Immature natural killer cell (primary cell): ENCODE results near the gene USP6NL. TPM values are rescaled to one million over a fixed set of nuclear protein-coding genes. Genes with fewer than 3 reads are reported as not detected.

Experiments
- DNase-seq, 3 donors: peaks; one replicate each; pipeline ENCODE4 v3.0.0; 2022; ENCODE audit warnings: mixed read lengths in 1 of 3
- H3K27ac Mint-ChIP-seq, 6 donors: one replicate each; pipeline ENCODE4 v1.8.0; 2020; ENCODE audit warnings: mixed read lengths in 6 of 6, mild to moderate bottlenecking in 5 of 6, inconsistent platforms in 4 of 6, moderate library complexity in 3 of 6
- H3K27me3 Mint-ChIP-seq, 3 donors: one replicate each; pipeline ENCODE4 v1.8.0; 2020 to 2021; ENCODE audit warnings: low read depth in 3 of 3, mild to moderate bottlenecking in 3 of 3, mixed read lengths in 3 of 3, moderate library complexity in 3 of 3, inconsistent platforms in 1 of 3
- H3K36me3 Mint-ChIP-seq, 3 donors: one replicate each; pipeline ENCODE4 v1.8.0; 2020; ENCODE audit warnings: mixed read lengths in 3 of 3, inconsistent platforms in 2 of 3, mild to moderate bottlenecking in 2 of 3
- H3K4me1 Mint-ChIP-seq, 2 donors: one replicate each; pipeline ENCODE4 v1.8.0; 2020; ENCODE audit warnings: inconsistent platforms in 2 of 2, mild to moderate bottlenecking in 2 of 2, mixed read lengths in 2 of 2, moderate library complexity in 1 of 2
- H3K4me3 Mint-ChIP-seq, 5 donors: one replicate each; pipeline ENCODE4 v1.8.0; 2020; ENCODE audit warnings: mild to moderate bottlenecking in 5 of 5, mixed read lengths in 5 of 5, inconsistent platforms in 3 of 5, moderate library complexity in 3 of 5
- H3K9me3 Mint-ChIP-seq, 6 donors: one replicate each; pipeline ENCODE4 v1.8.0; 2020; ENCODE audit warnings: mild to moderate bottlenecking in 6 of 6, mixed read lengths in 6 of 6, inconsistent platforms in 4 of 6, moderate library complexity in 3 of 6
- polyA plus RNA-seq, 3 donors: library from polyadenylated mRNA; unstranded; fragments of 300-500 nt; fragmentation: Illumina TruSeq; gene quantifications; one replicate each; pipeline ENCODE4 v1.2.3, GENCODE V29; 2021

The USP6NL gene
- polyA plus RNA-seq, 3 donors from 2014 or later: 0.08 to 2.3 (median 1.1) TPM

DNA sequence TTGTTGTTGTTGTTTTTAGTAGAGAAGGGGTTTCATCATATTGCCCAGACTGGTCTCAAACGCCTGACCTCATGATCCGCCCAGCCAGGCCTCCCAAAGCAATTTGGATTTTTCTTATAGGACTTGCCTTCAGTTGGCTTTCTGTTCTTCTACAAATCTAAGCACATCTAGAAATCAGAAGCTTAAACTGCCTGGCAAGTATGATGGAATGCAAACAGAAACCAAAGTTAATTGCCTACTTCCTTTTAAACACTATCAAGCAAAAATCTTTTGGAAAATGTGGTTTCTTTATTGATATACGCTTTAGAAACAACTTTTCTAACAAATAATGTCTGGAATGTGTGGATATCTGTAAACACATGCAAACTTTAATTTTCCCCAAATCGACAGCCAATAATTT lies 64.9 kb downstream of the USP6NL start:
- H3K4me1 Mint-ChIP-seq: no peaks in the 10 kb centered on the region
- H3K27me3 Mint-ChIP-seq: peaks cover 0 to 13% (median 2%) of the 10 kb centered on the region in 3 donors
- no peaks in the 10 kb centered on the region for H3K36me3 Mint-ChIP-seq
- DNase-seq: no peak
- no peaks in the 10 kb centered on the region for H3K9me3 Mint-ChIP-seq
- H3K27ac Mint-ChIP-seq: no peak overlapping the region
- no peak overlapping the region for H3K4me3 Mint-ChIP-seq

DNA sequence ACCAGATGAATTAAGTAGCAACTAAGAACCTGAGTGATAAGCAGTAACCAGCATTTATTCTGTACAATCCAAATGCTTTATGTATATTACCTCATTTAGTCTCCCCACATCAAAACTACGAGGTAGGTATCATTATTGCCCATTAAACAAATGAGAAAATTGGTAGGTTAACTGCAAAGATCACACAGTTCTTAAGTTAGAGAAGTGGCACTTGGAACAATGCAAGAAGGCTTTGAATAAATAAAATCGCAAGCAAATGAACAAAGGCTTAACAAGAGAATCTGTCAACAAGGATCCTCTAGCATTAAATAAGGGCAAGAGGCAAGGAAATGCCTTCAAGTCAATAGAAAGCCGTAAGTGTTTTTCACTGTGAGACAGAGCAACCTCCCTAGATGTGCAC lies 70.2 kb downstream of the USP6NL start:
- Mint-ChIP-seq H3K4me1 (no peaks in the 10 kb centered on the region), H3K27me3 (peaks cover 0 to 22% (median 7%) of the 10 kb centered on the region in 3 donors), H3K27ac (no peak overlapping the region), H3K36me3 (no peaks in the 10 kb centered on the region), H3K4me3 (no peak overlapping the region), H3K9me3 (no peaks in the 10 kb centered on the region)
- DNase-seq: no peak

DNA sequence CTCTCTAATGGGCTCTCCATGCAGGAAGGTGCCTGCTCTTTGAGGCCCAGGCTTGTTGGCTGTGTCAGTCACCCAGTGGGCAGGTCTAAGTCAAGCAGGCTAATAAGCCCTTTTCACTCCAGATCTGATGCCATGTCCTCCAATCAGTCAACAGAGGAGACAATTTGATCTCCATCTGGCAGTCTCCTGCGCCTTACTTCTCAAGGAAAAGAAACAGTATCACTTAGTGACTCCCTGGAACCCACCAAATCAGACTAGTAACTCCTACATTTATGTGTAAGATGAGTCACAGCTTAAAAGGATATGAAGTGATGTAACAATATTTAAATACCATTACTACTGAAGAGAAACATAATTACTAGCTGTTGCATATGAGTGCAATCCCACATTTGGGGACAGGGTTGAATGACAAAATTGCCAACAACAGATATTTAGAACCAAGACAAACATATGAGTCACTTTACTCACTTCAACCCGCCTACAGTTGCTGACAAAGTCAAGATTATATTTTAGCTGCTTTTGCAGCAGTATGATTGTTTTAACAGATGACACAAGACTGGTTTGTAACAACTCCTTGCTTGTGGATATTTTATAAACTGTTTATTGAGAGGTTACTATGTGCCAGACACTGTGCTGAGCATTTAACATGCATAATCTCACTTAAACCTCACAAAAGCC lies 72.1 kb downstream of the USP6NL start:
- Mint-ChIP-seq H3K4me1 (no peaks in the 10 kb centered on the region), H3K36me3 (no peaks in the 10 kb centered on the region), H3K9me3 (no peaks in the 10 kb centered on the region), H3K4me3 (no peak overlapping the region), H3K27ac (no peak overlapping the region), H3K27me3 (peaks cover 2 to 20% (median 7%) of the 10 kb centered on the region in 3 donors)
- DNase-seq: no peak

DNA sequence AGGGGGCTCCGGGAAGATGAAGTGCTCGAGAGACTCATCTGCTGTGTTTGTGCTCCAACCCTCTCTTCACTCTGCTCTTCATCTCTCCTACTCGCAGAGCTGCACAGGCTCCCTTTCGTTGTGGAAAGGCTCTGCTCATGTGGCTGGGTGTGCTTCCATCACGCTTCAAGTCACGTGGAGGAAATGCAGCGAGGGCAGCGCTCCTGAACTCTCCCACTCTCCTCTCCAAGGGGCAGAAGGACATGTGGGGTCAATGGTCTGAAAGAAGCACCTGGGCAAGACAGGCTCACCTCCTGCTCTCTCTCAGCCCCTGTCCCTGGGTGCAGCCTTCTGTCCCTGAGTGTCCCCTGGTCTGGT lies 72.6 kb downstream of the USP6NL start:
- no peak overlapping the region for H3K27ac Mint-ChIP-seq
- H3K4me3 Mint-ChIP-seq: no peak overlapping the region
- no peaks in the 10 kb centered on the region for H3K36me3 Mint-ChIP-seq
- DNase-seq: no peak
- peaks cover 2 to 21% (median 7%) of the 10 kb centered on the region in 3 donors for H3K27me3 Mint-ChIP-seq
- no peaks in the 10 kb centered on the region for H3K9me3 Mint-ChIP-seq
- H3K4me1 Mint-ChIP-seq: no peaks in the 10 kb centered on the region

DNA sequence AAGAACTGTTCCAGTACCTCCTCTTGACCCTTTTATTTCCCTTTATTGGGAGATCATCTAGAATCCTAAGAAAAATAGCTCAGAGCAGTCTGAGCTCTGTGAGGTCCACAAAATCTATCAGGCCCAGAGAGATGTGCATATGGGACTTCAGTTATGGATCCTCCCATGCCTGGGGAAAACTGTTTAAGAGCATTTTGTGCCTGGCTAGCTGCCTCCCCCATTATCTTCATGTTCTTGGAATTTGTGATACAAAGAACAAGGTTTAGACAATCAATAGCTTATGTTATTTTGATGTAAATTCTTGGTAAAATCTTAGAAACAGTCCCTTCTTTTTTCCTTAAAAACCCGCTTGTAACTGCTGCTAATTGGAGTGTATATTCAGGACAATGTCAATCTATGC lies 75.2 kb downstream of the USP6NL start:
- Mint-ChIP-seq H3K9me3 (no peaks in the 10 kb centered on the region), H3K4me1 (no peaks in the 10 kb centered on the region), H3K27ac (no peak overlapping the region), H3K4me3 (no peak overlapping the region), H3K36me3 (no peaks in the 10 kb centered on the region), H3K27me3 (peaks cover 3 to 21% (median 6%) of the 10 kb centered on the region in 3 donors)
- DNase-seq: no peak

DNA sequence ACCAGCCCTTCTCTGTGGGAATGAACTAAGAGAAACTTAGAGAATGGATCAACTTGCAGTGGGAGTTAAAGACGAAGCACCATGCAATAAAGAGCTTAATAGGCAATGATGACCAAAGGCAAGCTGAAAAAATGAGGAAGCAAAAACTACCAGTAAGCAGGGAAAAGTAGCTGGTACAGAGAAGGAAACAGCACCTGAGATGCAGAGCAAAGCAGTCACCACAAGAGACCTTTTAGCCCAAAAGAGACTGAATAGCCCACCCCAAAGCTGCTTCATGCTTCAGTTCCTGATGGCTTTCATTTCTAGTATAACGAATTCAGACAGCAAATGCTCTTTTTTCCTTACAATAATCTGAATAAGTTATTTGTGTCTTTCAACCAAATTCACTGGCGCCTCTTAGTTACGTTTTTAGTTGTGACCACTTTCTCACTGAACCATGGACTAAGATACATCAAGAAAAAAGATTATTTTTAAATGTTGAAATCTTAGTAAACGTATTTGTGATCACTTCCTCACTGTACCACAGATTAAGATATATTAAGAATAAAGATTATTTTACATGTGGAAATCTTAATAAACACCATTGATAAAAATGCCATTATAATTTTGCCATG lies 76.0 kb downstream of the USP6NL start:
- DNase-seq: no peak
- Mint-ChIP-seq H3K36me3 (no peaks in the 10 kb centered on the region), H3K4me1 (no peaks in the 10 kb centered on the region), H3K27me3 (peaks cover 3 to 19% (median 6%) of the 10 kb centered on the region in 3 donors), H3K9me3 (no peaks in the 10 kb centered on the region), H3K4me3 (no peak overlapping the region), H3K27ac (no peak overlapping the region)

DNA sequence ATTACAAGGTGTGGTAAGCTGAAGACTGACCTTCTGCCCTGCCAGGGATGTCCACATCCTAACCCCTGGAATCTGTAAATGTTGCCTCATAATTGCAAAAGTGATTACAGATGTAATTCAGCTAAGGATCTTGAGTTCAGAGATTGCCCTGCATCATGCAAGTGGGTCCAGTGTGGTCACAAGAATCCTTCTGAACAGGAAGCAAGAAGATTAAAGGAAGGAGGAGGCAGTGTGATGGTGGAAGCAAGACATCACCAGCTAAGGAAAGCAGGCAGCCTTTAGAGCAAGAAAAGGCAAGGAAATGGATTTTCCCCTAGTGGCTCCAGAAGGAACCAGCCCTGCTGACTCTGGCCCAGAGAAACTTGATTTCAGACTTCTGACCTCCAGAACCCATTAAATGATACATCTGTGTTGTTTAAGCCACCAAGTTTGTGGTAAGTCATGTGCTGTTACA lies 78.1 kb downstream of the USP6NL start:
- Mint-ChIP-seq H3K36me3 (no peaks in the 10 kb centered on the region), H3K4me1 (peaks cover 0 to 8% of the 10 kb centered on the region in 2 donors), H3K27me3 (peaks cover 3 to 13% (median 7%) of the 10 kb centered on the region in 3 donors), H3K9me3 (no peaks in the 10 kb centered on the region), H3K27ac (no peak overlapping the region), H3K4me3 (no peak overlapping the region)
- DNase-seq: no peak

DNA sequence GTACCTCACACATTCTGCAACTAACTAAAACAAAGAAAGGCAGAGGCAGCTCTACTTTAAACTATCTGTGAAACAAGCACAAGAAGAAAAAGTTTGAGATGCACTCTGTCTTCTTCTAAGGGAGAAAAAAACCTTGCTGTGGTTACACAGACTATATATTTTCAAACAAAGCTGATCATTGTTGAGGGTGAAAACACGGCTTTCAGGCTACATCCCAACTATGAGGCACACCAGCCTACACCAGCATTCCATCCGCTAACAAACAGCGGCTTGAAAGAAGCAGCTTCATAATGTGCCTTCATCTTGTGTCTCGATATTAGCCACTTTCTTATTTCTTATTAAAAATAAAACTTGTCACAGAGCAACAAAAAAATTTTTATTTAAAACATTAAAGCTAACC lies 79.1 kb downstream of the USP6NL start:
- Mint-ChIP-seq H3K4me1 (peaks cover 7 to 19% of the 10 kb centered on the region in 2 donors), H3K4me3 (no peak overlapping the region), H3K27ac (no peak overlapping the region), H3K27me3 (peaks cover 3 to 13% (median 4%) of the 10 kb centered on the region in 3 donors), H3K36me3 (no peaks in the 10 kb centered on the region), H3K9me3 (no peaks in the 10 kb centered on the region)
- no peak for DNase-seq

DNA sequence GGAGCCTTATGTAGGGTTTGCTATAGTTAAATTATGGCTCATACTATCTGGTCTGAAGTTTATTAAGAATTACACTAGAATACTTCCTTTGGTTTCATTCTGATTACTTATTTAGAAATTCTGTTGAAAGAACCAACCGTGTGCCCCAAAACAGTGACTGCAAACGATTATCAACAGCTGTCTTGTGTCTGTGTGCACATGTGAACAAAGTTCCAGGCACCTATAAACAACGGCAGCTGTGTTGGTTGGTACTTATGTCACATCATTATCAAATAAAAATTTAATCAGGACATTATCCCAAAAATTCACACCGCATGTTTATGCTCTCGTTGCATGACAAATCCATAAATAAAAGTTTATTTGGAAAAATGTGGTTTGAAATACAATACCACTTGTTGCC lies 80.6 kb downstream of the USP6NL start:
- Mint-ChIP-seq H3K4me3 (no peak overlapping the region), H3K27me3 (peaks cover 3 to 6% (median 4%) of the 10 kb centered on the region in 3 donors), H3K9me3 (no peaks in the 10 kb centered on the region), H3K27ac (no peak overlapping the region), H3K36me3 (no peaks in the 10 kb centered on the region), H3K4me1 (peaks cover 7 to 26% of the 10 kb centered on the region in 2 donors)
- no peak for DNase-seq

DNA sequence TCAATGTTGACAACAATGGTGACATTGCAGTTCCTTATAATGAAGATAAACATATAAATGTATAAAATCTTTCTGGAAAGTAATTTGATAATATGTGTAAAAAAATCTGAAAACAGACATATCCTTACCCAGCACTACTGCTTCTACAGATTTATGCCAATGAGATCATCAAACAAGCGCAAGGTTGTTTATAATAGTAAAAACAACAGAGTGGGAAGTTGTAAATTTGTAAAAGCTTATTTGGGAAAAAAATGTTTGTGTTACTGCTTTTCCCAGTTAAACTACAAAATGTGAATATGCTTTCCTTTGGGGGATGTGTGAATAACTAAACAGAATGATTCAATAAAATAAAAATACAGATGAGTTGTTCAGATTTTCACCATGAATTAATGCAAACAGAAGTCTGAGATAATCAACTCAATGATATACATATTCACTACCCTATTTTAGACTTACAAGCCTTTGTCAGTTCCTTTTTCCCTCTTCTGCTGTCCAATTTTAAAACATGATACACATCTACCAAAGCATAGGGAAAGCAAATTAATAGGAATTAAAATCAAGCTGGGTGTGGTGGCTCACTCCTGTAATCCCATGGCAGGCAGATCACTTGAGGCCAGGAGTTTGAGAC lies 82.1 kb downstream of the USP6NL start:
- H3K27ac Mint-ChIP-seq: no peak overlapping the region
- peaks cover 7 to 26% of the 10 kb centered on the region in 2 donors for H3K4me1 Mint-ChIP-seq
- H3K4me3 Mint-ChIP-seq: no peak overlapping the region

DNA sequence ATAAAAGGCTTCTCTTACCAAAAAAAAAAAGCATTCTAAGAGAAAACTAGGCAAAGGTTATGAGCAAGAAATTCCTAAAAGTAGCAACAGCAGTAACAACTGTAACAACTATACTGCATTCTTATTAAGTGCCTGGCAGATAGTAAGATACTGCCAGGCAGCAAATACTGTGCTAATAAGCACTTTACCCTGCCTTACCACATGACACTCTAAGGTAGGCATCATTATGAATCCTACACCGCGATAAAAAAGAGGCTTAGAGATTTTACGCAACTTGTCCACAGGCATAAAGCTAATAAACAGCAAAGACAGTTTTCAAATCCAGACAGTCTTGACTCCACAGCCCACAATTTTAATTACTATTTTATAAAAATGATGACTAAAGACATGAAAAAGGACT lies 83.2 kb downstream of the USP6NL start:
- peak overlapping the region; percentile 61 to 80 (median 74) for H3K4me3 Mint-ChIP-seq
- peaks cover 0 to 5% (median 4%) of the 10 kb centered on the region in 3 donors for H3K27me3 Mint-ChIP-seq
- DNase-seq: no peak
- peaks cover 7 to 26% of the 10 kb centered on the region in 2 donors for H3K4me1 Mint-ChIP-seq
- H3K27ac Mint-ChIP-seq: peak overlapping the region in 2 of 6 donors; percentile 54 to 60
- no peaks in the 10 kb centered on the region for H3K36me3 Mint-ChIP-seq
- H3K9me3 Mint-ChIP-seq: no peaks in the 10 kb centered on the region

More for the DNA sequence above, 82.1 kb downstream of the USP6NL start:
- Mint-ChIP-seq H3K27me3 (peaks cover 1 to 6% (median 4%) of the 10 kb centered on the region in 3 donors), H3K9me3 (no peaks in the 10 kb centered on the region), H3K36me3 (no peaks in the 10 kb centered on the region)
- DNase-seq: no peak

DNA sequence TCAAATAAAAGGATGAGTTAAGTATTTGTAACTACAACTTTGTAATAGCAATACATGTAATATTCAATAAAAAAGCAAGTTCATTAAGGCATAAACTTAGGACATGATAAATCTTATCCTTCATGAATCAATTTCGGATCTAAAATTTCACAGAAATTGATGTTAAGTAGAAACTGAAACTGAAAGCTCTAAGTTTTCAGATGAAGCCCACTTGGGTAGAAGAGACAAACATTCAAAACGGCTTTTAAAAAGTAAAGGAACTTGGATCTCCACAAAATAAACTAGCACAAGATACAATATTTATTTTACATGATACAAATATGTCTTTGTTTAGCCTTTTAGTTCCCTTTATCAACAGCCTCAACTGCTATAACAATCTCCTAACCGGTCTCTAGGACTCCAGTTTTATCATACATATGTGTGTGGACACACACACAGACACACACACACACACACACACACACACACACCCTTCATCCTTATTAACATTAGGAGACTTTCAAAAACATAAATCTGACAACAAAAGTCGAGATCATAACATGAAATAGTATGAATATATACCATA lies 83.7 kb downstream of the USP6NL start:
- H3K27ac Mint-ChIP-seq: peak overlapping the region in 5 of 6 donors; percentile 42 to 60 (median 54)
- peaks cover 7 to 26% of the 10 kb centered on the region in 2 donors for H3K4me1 Mint-ChIP-seq
- peak overlapping the region; percentile 61 to 80 (median 74) for H3K4me3 Mint-ChIP-seq
- H3K27me3 Mint-ChIP-seq: peaks cover 0 to 5% (median 4%) of the 10 kb centered on the region in 3 donors
- no peaks in the 10 kb centered on the region for H3K9me3 Mint-ChIP-seq
- H3K36me3 Mint-ChIP-seq: no peaks in the 10 kb centered on the region
- peak in 2 of 3 donors; percentile 4 to 19 for DNase-seq

DNA sequence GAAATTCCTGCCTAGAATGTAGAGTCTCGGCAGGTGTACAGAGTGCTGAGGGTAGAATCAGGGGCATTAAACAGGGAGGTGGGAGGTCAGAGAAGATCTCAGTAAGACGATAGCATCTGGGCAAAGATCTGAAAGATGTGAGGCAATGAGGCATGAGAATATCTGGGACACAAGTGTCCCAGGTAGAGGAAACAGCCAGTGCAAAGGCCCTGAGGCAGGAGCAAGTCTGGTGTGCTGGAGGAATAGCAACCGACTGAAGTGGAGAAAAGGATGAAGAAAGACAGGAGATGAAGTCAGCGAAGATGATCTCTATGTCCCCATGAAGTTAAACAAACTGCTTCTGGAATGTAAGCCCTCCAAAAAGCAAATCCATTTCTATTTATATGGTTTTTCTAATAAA lies 84.4 kb downstream of the USP6NL start:
- peaks cover 0 to 5% (median 4%) of the 10 kb centered on the region in 3 donors for H3K27me3 Mint-ChIP-seq
- H3K4me1 Mint-ChIP-seq: peaks cover 7 to 26% of the 10 kb centered on the region in 2 donors
- H3K36me3 Mint-ChIP-seq: no peaks in the 10 kb centered on the region
- DNase-seq: no peak
- peak overlapping the region in 1 of 6 donors; percentile 31 for H3K27ac Mint-ChIP-seq
- peak overlapping the region; percentile 8 to 80 (median 44) for H3K4me3 Mint-ChIP-seq
- H3K9me3 Mint-ChIP-seq: no peaks in the 10 kb centered on the region

DNA sequence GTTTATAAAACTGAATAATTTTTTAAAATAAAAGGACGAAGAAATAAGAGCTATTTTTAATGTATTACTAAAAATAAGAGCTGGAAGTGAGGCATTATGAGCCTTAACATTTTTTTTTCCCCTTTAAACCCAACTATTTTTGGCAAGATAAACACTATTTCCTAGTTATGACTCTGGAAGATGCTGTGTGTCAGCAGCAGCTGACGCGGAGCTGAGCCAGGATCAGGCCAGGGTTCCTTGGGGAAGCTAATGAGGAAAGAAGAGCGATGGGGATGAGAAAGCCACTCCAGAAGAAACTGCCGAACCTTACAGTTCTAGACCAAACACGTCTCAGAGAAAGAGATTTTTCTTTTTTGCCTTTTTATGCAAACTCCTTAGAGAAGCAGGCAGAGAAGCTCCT lies 85.9 kb downstream of the USP6NL start:
- no peak overlapping the region for H3K27ac Mint-ChIP-seq
- peaks cover 0 to 5% (median 4%) of the 10 kb centered on the region in 3 donors for H3K27me3 Mint-ChIP-seq
- no peak for DNase-seq
- H3K4me1 Mint-ChIP-seq: peaks cover 7 to 26% of the 10 kb centered on the region in 2 donors
- H3K36me3 Mint-ChIP-seq: no peaks in the 10 kb centered on the region
- H3K9me3 Mint-ChIP-seq: no peaks in the 10 kb centered on the region
- no peak overlapping the region for H3K4me3 Mint-ChIP-seq
